Ishikawa (cell line): ENCODE data around the gene PTPN23.

Experiments used
- CREB1 ChIP-seq: IDR thresholded peaks from 2 replicates; pipeline ENCODE4 v1.6.1; 2012; ENCODE audit warnings: low read depth
- EGR1 ChIP-seq: IDR thresholded peaks from 2 replicates; pipeline ENCODE4 v1.6.1; 2012
- EP300 ChIP-seq: IDR thresholded peaks from 2 replicates; pipeline ENCODE4 v1.6.1; 2012; ENCODE audit warnings: borderline replicate concordance
- FOXM1 ChIP-seq: IDR thresholded peaks from 2 replicates; pipeline ENCODE4 v1.6.1; 2012; ENCODE audit warnings: low read depth, borderline replicate concordance
- NFIC ChIP-seq: IDR thresholded peaks from 2 replicates; pipeline ENCODE4 v1.6.1; 2012
- TAF1 ChIP-seq: IDR thresholded peaks from 2 replicates; pipeline ENCODE4 v1.6.1; 2012; ENCODE audit warnings: low read depth, mild to moderate bottlenecking
- YY1 ChIP-seq: IDR thresholded peaks from 2 replicates; pipeline ENCODE4 v1.6.1; 2012; ENCODE audit warnings: low read depth

DNA sequence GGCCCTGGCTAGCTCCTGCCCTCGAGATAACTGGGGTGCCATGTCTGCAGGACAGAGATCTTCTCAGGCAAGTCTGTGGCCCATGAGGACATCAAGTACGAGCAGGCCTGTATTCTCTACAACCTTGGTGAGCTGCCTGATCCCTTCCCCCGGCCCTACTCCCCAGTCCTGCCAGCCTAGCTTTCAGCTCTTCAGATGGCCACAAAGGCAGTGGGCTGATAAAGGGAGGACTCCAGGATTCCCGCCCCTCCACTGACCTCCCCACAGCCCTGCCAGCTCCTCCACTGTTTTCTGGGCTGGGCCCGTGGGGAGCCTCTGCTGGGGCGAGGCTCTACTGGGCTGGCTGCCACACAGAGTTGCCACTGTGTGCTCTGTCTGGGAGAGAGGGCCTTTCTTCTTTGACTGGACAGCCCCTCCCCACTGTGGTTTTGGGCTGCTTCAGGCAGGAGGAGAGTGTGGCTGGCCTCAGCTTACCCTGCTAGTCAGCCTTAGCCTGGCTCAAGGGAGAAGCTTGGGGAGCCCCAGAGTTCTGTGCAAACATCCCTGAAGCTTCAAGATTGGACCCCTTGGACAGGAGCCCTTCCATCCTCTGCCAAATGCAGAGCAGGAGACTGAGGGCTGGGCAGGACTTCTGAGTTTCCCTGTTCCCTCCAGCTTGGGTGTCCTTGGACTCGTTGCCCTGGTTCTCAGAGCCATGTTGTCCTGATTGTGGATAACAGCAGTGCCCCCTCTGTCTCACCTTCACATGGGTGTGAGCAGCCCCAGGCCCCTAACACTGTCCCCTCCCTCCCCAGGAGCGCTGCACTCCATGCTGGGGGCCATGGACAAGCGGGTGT is 24.4 kb downstream of the PTPN23 start:
- TF ChIP-seq EP300 (no peak), NFIC (no peak), YY1 (no peak), TAF1 (no peak), CREB1 (no peak), EGR1 (no peak), FOXM1 (no peak)
